ENCODE results near the gene PRM2.

The PRM2 gene

GRCh38 chr16:11258553-11259492 is 17.5 kb downstream of the PRM2 start:
- Histone ChIP-seq H3K9ac (ENCODE audit: low read depth, low read length) (no peak overlapping the region), H3K4me2 (ENCODE audit: insufficient read depth, low read length) (peak overlapping the region; percentile 49)

DNA sequence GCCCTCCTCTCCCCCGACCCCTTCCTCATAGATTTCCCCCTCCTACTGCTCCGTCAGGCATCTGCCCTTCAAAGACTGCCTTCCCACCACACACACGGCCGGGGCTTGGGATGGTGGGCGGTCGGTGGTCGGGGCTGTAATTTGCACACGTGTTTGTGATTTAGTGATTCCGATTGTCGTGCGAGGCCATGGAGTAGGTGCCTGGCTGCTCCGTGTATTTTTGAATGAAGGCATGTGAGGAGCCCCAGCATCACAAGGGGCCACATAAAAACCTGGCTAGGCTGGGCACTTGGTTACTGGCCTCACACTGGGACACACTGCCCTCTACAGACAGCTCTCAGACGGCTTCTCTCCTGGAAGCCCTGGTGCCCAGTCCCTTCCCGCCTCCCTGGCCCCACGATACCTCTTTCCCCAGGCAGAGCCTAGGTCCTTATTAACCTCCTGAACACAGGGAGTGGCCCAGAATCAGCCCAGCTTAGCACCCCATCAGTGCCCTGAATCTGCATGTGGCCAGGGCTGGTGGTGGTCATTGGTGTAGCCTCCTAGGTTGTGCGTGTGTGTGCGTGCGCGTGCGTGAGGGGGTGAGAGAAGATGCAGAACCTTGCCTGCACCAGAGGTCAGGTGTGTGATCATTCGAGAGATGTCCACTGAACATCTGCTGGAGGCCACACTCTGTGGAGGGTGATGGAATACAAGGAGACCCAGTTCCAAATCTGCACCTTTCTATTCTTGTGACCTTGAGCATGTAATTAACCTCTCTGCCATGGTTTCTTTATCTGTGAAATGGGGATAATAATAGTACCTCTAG is 18.9 kb downstream of the PRM2 start:
- Histone ChIP-seq H4K20me1 (ENCODE audit: insufficient read depth, low read length) (peaks cover 35% of the 10 kb centered on the region), H3K4me3 (ENCODE audit: low read depth in 1 of 2, low read length in 2 of 2) (peak overlapping the region; percentile 73 to 95; a peak in 3 of 4 replicates), H3K27ac (ENCODE audit: low read length) (peak overlapping the region; percentile 95), H3K36me3 (ENCODE audit: insufficient read depth, low read length) (peaks cover 35% of the 10 kb centered on the region), H3K79me2 (ENCODE audit: insufficient read depth, low read length) (peaks cover 52% of the 10 kb centered on the region), H3K27me3 (ENCODE audit: insufficient read depth, low read length, poor library complexity) (no peaks in the 10 kb centered on the region), H3K9ac (ENCODE audit: low read depth, low read length) (peak overlapping the region; percentile 92), H2AFZ (ENCODE audit: low read depth, low read length) (0 out of 2 replicates have a peak overlapping the region, but pooled peaks have one; percentile 69), H3K4me1 (ENCODE audit: insufficient read depth, low read length) (peaks cover 48% of the 10 kb centered on the region), H3K4me2 (ENCODE audit: insufficient read depth, low read length) (peak overlapping the region; percentile 77), H3K9me3 (ENCODE audit: insufficient read depth, low read length, severe bottlenecking) (no peaks in the 10 kb centered on the region)
- TF ChIP-seq, protein P1, sequence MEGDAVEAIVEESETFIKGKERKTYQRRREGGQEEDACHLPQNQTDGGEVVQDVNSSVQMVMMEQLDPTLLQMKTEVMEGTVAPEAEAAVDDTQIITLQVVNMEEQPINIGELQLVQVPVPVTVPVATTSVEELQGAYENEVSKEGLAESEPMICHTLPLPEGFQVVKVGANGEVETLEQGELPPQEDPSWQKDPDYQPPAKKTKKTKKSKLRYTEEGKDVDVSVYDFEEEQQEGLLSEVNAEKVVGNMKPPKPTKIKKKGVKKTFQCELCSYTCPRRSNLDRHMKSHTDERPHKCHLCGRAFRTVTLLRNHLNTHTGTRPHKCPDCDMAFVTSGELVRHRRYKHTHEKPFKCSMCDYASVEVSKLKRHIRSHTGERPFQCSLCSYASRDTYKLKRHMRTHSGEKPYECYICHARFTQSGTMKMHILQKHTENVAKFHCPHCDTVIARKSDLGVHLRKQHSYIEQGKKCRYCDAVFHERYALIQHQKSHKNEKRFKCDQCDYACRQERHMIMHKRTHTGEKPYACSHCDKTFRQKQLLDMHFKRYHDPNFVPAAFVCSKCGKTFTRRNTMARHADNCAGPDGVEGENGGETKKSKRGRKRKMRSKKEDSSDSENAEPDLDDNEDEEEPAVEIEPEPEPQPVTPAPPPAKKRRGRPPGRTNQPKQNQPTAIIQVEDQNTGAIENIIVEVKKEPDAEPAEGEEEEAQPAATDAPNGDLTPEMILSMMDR (IDR thresholded peaks at IDR 0.05; ENCODE audit: borderline replicate concordance, extremely low read depth, low read length, poor library complexity, severe bottlenecking), result peak; percentile 84
- no peak for TF ChIP-seq EZH2 (IDR thresholded peaks at IDR 0.05; ENCODE audit: borderline replicate concordance, low read depth, low read length, severe bottlenecking)
- DNase-seq (peak; percentile 75), ATAC-seq (ENCODE audit: insufficient read depth, low read depth) (0 out of 3 replicates have a peak, but pooled peaks have one; percentile 15)

More at GRCh38 chr16:11258553-11259492, 17.5 kb downstream of the PRM2 start:
- H2AFZ ChIP-seq (ENCODE audit: low read depth, low read length), result no peak overlapping the region
- ATAC-seq (ENCODE audit: insufficient read depth, low read depth), result peak; percentile 47
- peak overlapping the region in 1 of 2 experiments; percentile 38; a peak in 2 of 4 replicates for H3K4me3 ChIP-seq (ENCODE audit: low read depth in 1 of 2, low read length in 2 of 2)
- peaks cover 20% of the 10 kb centered on the region for H3K36me3 ChIP-seq (ENCODE audit: insufficient read depth, low read length)
- H3K4me1 ChIP-seq (ENCODE audit: insufficient read depth, low read length), result peaks cover 33% of the 10 kb centered on the region
- no peak for TF ChIP-seq EZH2 (IDR thresholded peaks at IDR 0.05; ENCODE audit: borderline replicate concordance, low read depth, low read length, severe bottlenecking)
- TF ChIP-seq, protein P1 (IDR thresholded peaks at IDR 0.05; ENCODE audit: borderline replicate concordance, extremely low read depth, low read length, poor library complexity, severe bottlenecking), result peak; percentile 17
- peaks cover 20% of the 10 kb centered on the region for H4K20me1 ChIP-seq (ENCODE audit: insufficient read depth, low read length)
- no peaks in the 10 kb centered on the region for H3K9me3 ChIP-seq (ENCODE audit: insufficient read depth, low read length, severe bottlenecking)
- peaks cover 37% of the 10 kb centered on the region for H3K79me2 ChIP-seq (ENCODE audit: insufficient read depth, low read length)
- H3K27ac ChIP-seq (ENCODE audit: low read length), result peak overlapping the region; percentile 63
- no peaks in the 10 kb centered on the region for H3K27me3 ChIP-seq (ENCODE audit: insufficient read depth, low read length, poor library complexity)
- peak; percentile 76 for DNase-seq

- H3K4me3 ChIP-seq (ENCODE audit: low read depth in 1 of 2, low read length in 2 of 2), result peak overlapping the region; percentile 73 to 95
- peaks cover 58% of the 10 kb centered on the region for H3K79me2 ChIP-seq (ENCODE audit: insufficient read depth, low read length)
- H3K27me3 ChIP-seq (ENCODE audit: insufficient read depth, low read length, poor library complexity), result no peaks in the 10 kb centered on the region
- no peak for ATAC-seq (ENCODE audit: insufficient read depth, low read depth)
- H3K4me2 ChIP-seq (ENCODE audit: insufficient read depth, low read length), result peak overlapping the region; percentile 77
- TF ChIP-seq, protein P1 (IDR thresholded peaks at IDR 0.05; ENCODE audit: borderline replicate concordance, extremely low read depth, low read length, poor library complexity, severe bottlenecking), result no peak
- no peak for TF ChIP-seq EZH2 (IDR thresholded peaks at IDR 0.05; ENCODE audit: borderline replicate concordance, low read depth, low read length, severe bottlenecking)
- peak overlapping the region; percentile 92 for H3K9ac ChIP-seq (ENCODE audit: low read depth, low read length)
- H4K20me1 ChIP-seq (ENCODE audit: insufficient read depth, low read length), result peaks cover 41% of the 10 kb centered on the region
- peaks cover 42% of the 10 kb centered on the region for H3K36me3 ChIP-seq (ENCODE audit: insufficient read depth, low read length)
- H3K27ac ChIP-seq (ENCODE audit: low read length), result peak overlapping the region; percentile 95
- H2AFZ ChIP-seq (ENCODE audit: low read depth, low read length), result peak overlapping the region; percentile 69; the same call in 1 of the 2 replicates
- H3K4me1 ChIP-seq (ENCODE audit: insufficient read depth, low read length), result peaks cover 54% of the 10 kb centered on the region
- DNase-seq, result peak; percentile 48
- no peaks in the 10 kb centered on the region for H3K9me3 ChIP-seq (ENCODE audit: insufficient read depth, low read length, severe bottlenecking)
Observed at GRCh38 chr16:11256661-11257130, 19.6 kb downstream of the PRM2 start.
